Neutrophil (primary cell): ENCODE results near the gene MBTPS1.

Experiments
- H3K27ac ChIP-seq: fragments of 200-600 bp; sonication (generic); 2 replicates; pipeline ENCODE4 v1.5.1; 2016; ENCODE audit warnings: mild to moderate bottlenecking, moderate library complexity
- H3K27me3 ChIP-seq: fragments of 200-600 bp; sonication (generic); 2 replicates; pipeline ENCODE4 v1.6.0; 2016; ENCODE audit warnings: mild to moderate bottlenecking
- H3K36me3 ChIP-seq: fragments of 200-600 bp; sonication (generic); 2 replicates; pipeline ENCODE4 v1.5.1; 2017
- H3K4me1 ChIP-seq, 2 experiments: fragments of 200-600 bp in 1 of 2; sonication (generic) in 1 of 2; 1 replicate in 1 of 2; 2 replicates in 1 of 2; pipeline versions ENCODE4 v1.5.1 to v1.6.1; 2013 to 2016; ENCODE audit warnings: low read depth in 1 of 2, low read length in 1 of 2, mild to moderate bottlenecking in 1 of 2, moderate library complexity in 1 of 2; ENCODE audit not compliant: control insufficient read depth in 1 of 2, insufficient read depth in 1 of 2
- H3K4me3 ChIP-seq, 2 experiments: fragments of 200-600 bp in 1 of 2; sonication (generic) in 1 of 2; 1 replicate in 1 of 2; 2 replicates in 1 of 2; pipeline ENCODE4 v1.5.1; 2013 to 2016; ENCODE audit warnings: low read depth in 1 of 2, low read length in 1 of 2, mild to moderate bottlenecking in 1 of 2, moderate library complexity in 1 of 2
- H3K9me3 ChIP-seq: fragments of 200-600 bp; sonication (generic); 2 replicates; pipeline ENCODE4 v1.5.1; 2016
- TF ChIP-seq, protein P1 (sequence below): fragments of 200-600 bp; sonication (generic); IDR thresholded peaks from 2 replicates; pipeline ENCODE4 v1.5.1; 2016; ENCODE audit warnings: antibody characterized with exemption

Gene MBTPS1

DNA sequence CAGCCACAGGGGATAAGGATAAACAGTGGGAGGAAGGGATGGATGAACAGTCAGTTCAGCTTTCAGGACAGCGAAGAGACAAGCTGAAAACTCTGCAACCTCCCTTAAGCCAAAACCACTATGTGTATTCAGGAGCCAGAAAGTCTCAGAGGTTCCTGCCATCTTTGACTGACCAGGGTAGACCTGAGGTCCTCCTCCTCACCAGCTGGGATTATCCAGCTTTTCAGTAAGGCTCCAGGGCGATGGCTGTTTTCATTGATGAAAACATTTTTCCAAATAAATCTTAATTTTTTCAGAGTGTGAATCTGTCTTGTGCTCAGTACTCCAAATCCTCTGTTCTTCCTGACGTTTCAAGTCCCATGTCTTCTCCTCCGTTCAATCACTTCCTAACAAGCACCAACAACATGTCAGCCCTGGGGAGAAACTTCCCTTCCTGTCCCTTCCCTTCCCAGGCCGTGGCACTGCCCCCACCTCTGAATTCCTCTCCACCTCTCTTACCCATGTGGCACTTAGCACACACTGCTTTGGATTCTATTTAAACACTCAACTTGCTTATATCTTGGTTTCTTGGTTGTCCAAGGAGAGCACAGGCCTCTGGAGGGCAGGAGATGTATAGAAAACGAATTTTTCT lies 23.0 kb upstream of the MBTPS1 start:
- TF ChIP-seq, protein P1, sequence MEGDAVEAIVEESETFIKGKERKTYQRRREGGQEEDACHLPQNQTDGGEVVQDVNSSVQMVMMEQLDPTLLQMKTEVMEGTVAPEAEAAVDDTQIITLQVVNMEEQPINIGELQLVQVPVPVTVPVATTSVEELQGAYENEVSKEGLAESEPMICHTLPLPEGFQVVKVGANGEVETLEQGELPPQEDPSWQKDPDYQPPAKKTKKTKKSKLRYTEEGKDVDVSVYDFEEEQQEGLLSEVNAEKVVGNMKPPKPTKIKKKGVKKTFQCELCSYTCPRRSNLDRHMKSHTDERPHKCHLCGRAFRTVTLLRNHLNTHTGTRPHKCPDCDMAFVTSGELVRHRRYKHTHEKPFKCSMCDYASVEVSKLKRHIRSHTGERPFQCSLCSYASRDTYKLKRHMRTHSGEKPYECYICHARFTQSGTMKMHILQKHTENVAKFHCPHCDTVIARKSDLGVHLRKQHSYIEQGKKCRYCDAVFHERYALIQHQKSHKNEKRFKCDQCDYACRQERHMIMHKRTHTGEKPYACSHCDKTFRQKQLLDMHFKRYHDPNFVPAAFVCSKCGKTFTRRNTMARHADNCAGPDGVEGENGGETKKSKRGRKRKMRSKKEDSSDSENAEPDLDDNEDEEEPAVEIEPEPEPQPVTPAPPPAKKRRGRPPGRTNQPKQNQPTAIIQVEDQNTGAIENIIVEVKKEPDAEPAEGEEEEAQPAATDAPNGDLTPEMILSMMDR, result no peak
- Histone ChIP-seq H3K9me3 (no peaks in the 10 kb centered on the region), H3K4me1 (peaks cover 6% of the 10 kb centered on the region in 2 experiments), H3K27me3 (peaks cover 5% of the 10 kb centered on the region), H3K4me3 (no peak overlapping the region), H3K36me3 (no peaks in the 10 kb centered on the region), H3K27ac (no peak overlapping the region)

DNA sequence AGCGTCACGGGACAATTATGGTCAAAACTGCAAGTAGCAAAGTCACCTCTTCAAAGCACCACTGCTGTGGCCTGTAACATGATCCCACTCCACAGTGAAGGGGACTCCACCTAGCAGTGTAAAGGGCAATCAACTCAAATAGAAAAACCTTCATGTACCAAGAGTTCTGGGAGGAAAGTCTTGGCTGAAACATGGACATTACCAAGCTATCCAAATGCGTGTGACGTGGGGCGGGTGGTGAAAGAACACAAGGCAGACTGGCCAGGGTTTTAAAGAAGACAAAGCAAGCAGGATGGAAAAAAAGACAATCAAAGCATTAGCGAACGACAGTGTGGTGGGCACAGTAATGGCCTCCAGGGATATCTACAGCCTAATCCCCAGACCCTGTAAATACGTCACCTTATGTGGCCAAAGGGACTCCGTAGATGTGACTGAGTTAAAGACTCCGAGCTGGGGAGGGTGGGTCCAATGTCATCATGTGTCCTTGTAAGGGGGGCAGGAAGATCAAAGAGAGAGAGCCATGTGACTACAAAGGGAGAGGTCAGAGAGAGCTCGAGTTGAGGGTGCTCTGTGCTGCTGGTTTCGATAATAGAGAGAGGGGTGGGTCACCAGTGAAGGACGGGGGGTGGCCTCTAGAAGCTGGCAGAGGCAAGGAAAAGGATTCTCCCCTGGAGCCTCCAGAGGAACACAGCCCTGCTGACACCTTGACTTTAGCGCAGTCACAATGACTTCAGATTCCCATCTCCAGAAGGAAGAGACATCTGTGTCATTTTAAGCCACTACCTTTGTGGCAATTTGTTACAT lies 22.3 kb upstream of the MBTPS1 start:
- no peaks in the 10 kb centered on the region for H3K36me3 ChIP-seq
- no peak overlapping the region for H3K27ac ChIP-seq
- TF ChIP-seq, protein P1, result no peak
- peaks cover 2% of the 10 kb centered on the region for H3K27me3 ChIP-seq
- H3K4me3 ChIP-seq, result no peak overlapping the region
- H3K4me1 ChIP-seq, result peaks cover 2 to 3% of the 10 kb centered on the region in 2 experiments
- H3K9me3 ChIP-seq, result no peaks in the 10 kb centered on the region

DNA sequence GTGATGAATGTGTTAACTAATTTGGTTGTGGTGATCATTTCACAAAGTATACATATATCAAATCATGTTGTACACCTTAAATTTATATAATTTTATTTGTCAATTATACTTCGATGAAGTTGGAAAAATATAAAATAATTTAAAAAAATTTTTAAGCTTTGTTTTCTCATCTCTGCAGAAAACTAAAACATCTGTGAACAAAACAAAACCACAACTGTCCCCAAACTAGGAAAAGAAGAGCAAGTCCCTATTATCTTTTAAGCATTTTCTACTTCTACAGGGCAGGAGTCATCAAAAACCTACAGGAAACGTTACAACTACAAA lies 21.7 kb upstream of the MBTPS1 start:
- no peak overlapping the region for H3K27ac ChIP-seq
- H3K36me3 ChIP-seq, result no peaks in the 10 kb centered on the region
- no peak overlapping the region for H3K4me3 ChIP-seq
- TF ChIP-seq, protein P1, result no peak
- no peaks in the 10 kb centered on the region for H3K27me3 ChIP-seq
- no peaks in the 10 kb centered on the region for H3K9me3 ChIP-seq
- H3K4me1 ChIP-seq, result no peaks in the 10 kb centered on the region

DNA sequence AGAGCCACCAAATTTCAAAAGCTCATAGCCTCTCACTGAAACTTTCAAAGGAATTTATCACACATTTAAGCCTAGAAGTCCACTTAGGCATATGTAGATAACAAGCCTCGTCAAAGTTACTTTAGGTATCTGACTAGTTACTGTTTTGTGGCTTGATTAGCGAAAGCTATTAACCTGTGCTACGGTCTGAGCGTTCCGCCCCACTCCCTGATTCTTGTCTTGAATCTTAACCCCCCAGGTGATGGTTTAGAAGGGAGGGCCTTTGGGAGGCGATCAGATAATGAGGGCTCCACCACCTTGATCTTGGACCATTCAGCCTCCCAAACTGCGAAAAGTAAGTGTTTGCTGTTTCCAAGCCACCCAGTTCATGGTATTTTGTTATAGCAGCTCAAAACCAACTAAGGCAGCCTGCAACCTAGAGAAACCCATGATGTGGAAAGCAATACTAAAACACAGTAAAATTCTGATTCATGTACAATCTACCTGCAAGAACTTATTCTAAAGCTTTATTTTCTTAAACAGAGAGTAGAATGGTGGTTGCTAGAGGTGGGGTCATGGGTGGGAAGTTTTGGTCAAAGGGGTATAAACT lies 21.1 kb upstream of the MBTPS1 start:
- Histone ChIP-seq H3K27ac (no peak overlapping the region), H3K27me3 (no peaks in the 10 kb centered on the region), H3K9me3 (no peaks in the 10 kb centered on the region)

DNA sequence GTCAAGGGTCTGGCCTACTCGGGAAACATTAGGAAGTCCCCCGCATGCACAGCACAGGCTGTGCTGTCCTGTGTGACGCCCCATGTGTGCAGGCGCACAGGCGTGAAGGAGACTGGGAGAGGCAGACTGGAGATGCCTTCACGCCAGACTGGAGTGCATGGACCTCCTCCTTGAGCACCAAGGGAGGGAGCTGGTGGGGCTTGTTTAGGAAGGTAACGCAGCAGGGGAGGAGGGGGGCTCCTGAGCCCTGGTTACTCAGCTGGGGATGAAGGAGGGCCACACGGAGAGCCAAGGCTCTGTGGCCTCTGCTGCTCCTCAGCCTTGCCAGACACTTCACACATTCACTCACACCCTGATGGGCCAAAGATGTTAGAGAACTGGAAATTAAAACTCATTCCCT lies 20.5 kb upstream of the MBTPS1 start:
- TF ChIP-seq, protein P1, result no peak
- H3K36me3 ChIP-seq, result no peaks in the 10 kb centered on the region
- no peaks in the 10 kb centered on the region for H3K27me3 ChIP-seq
- H3K27ac ChIP-seq, result no peak overlapping the region
- H3K9me3 ChIP-seq, result no peaks in the 10 kb centered on the region
- no peak overlapping the region for H3K4me3 ChIP-seq
- no peaks in the 10 kb centered on the region for H3K4me1 ChIP-seq

More for the DNA sequence above, 21.1 kb upstream of the MBTPS1 start:
- no peaks in the 10 kb centered on the region for H3K4me1 ChIP-seq
- TF ChIP-seq, protein P1, result no peak
- no peaks in the 10 kb centered on the region for H3K36me3 ChIP-seq
- no peak overlapping the region for H3K4me3 ChIP-seq
